Mesenteric fat pad (tissue), 1 donor: ENCODE data around the gene NDUFA13. TPM values are rescaled to one million over a fixed set of nuclear protein-coding genes. Genes with fewer than 3 reads are reported as not detected.

ENCODE experiments used
- DNase-seq: peaks from one replicate; pipeline ENCODE4 v3.0.0-alpha.2; 2020; ENCODE audit warnings: low spot score
- total RNA-seq: library from RNA; stranded (reverse); fragmentation: NEBNext Ultra II Directional; extraction: Animal tissue kit (Norgen Biotek cat#: 25700); gene quantifications from one replicate; pipeline ENCODE4 v1.2.1, GENCODE V29; 2021
- donor health status: DM: yes; HTN: yes; CAD: no.

The NDUFA13 gene
- total RNA-seq, 1 donor from 2014 or later, result 295 TPM

DNA sequence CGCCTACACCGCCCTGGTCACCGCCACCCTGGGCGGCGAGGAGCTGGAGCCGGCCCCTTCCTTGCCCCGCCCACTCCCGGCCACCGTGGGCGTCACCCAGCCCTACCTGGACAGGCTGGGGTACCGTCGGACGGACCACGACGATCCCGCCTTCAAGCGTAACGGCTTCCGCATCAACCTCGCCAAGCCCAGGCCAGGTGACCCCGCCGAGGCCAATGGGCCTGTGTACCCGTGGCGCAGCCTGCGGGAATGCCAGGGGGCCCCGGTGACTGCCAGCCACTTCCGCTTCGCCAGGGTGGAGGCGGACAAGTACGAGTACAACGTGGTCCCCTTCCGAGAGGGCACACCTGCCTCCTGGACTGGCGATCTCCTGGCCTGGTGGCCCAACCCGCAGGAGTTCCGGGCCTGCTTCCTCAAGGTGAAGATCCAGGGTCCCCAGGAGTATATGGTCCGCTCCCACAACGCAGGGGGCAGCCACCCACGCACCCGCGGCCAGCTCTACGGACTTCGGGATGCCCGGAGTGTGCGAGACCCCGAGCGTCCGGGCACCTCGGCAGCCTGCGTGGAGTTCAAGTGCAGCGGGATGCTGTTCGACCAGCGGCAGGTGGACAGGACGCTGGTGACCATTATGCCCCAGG, 29.0 kb downstream of the NDUFA13 start:
- no peak for DNase-seq

DNA sequence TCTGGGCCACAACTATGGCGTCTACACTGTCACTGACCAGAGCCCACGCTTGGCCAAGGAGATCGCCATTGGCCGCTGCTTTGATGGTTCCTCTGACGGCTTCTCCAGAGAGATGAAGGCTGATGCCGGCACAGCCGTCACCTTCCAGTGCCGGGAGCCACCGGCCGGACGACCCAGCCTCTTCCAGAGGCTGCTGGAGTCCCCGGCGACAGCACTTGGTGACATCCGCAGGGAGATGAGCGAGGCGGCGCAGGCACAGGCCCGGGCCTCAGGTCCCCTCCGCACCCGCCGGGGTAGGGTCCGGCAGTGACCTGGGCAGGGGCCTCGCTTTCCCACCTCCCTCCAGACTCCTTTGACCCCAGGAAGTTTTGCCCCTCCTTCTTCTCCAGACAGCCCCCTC, 29.7 kb downstream of the NDUFA13 start:
- no peak for DNase-seq

DNA sequence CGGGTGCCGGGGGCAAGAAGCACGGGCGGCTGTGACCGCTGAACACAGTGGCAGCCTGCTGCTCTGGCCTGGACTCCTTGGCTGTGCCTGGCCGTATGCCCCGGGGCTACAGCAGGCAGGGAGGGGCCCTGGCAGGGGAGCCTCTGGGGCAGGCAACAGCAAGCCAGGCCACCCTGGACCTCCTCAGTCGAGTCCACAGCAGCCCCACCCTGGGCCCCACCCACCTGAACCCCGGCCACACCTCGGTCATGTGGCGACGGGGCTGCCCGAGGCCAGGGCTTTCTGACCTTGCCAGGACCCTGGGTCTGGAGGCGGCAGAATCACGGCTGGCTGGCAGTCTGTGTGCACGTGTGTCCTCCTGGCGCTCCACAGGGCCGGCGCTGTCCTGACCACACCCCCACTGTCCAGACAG, 30.7 kb downstream of the NDUFA13 start:
- no peak for DNase-seq

DNA sequence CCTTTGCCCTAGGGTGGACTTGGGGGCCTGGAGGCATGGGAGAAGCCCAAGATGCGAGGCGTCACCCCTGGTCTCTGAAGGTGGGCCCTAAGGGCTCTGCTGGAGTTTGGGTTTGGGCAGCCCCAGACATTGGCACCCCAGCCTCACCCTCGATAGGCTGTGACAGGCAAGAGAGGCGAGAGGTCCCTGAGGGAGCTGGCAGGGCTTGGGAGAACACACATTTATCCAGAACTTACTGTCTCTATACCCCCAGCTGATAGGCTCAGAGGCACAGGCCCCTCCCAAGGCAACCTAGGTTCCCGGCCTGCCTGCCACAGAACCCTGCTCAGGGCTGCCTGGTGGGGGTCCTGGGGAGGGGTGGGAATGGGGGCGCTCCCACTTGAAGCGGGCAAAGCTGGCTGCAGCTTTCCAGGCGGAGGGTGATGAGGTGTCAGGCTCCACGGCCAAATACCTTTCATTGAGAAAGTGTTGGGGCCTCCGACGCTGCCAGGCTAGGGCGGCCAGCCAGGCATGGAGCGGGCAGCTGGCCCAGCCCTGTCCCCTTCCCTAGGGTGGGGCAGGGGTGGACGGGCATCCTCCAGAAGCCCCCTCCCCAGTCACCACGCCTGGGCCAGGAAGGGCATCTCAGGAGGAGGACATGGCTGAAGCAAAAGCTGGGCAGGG, 31.8 kb downstream of the NDUFA13 start:
- no peak for DNase-seq

DNA sequence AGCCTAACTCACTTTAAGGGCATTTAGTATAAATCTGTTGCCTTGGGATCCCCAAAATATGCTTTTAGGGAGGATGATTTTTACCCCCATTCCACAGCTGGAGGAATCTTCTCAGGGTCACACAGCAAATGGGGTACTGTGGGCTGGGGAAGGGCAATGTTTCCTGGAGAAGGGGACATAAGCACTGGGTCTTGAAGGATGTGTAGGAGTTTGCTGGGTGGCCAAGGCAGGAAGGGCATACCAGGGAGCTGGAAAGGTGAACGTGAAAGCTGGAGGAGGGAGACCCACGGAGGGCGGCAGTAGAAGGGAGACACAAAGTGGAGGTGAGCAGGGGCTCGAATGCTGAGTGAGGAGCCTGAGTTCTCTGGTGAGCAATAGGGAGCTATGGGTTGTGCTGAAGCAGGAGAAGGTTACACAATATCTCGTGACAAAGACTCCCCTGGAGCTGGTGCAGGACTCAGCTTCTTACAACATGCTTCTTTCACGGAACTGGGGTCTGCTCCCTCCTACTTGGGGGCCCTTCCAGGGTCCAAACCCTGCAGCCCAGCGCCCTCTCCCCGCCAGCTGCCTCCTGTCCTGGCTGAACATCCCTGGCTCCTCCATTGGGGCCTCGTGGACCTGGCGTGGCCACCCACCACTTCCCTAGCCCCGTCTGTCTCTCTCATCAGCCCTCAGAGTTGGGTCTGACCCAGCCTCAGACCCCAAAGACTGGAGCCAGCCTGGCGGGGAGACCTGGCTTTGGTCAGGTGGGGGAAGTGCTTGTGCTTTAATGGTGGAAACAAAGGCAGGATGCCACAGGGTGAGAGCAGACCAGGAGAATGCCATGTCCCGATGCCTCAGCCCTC, 33.1 kb downstream of the NDUFA13 start:
- DNase-seq, result no peak

DNA sequence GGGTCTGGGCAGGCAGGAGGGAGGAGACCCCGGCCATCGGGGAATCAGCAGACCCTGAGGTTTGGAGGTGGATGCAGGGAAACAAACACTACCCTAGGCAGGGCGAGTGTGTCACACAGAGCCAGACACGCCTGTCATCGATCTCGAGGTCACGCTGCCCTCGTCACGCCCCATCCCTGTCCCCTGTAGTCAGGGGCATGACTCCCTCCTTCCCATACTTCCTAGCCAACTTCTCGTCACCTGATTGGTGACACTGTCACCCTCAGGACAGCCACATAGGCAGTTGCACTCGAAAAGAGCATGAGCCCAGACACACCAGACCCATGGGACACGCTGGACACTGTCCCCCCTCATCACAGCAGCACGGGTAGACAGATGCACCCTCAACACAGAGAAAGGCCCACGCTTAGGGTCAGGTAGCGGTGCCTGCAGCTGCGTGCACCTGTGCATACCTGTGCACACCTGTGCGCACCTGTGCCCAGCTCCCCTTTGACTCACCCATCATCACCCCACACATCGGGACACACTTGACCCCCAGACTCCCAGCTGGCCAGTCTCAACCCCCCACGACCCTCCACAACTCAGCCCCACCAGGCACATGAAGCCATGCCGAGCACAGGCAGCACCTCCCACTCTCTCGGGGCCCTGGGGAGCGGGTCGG, 33.9 kb downstream of the NDUFA13 start:
- DNase-seq, result no peak

DNA sequence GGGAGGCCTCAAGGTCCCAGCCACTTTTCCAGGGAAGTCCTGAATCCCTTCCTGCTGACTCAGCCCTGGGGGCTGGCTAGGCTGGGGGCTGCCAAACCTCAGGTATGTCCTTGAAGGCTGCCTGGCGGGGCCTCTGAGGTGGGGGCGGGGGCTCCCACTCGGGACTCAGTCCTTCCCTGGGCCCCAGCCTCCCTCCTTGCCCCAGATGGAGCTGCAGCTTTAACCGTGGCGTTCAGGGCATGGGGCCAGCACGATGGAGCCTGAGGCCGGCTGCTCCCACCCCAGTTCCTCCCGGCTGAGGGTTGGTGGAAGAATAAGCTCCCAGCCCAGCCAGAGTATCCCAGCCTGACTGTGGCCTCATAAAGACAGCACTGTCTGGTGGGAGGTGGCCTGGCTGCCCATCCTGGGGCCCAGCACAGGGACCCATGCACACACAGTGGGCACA, 34.5 kb downstream of the NDUFA13 start:
- no peak for DNase-seq

DNA sequence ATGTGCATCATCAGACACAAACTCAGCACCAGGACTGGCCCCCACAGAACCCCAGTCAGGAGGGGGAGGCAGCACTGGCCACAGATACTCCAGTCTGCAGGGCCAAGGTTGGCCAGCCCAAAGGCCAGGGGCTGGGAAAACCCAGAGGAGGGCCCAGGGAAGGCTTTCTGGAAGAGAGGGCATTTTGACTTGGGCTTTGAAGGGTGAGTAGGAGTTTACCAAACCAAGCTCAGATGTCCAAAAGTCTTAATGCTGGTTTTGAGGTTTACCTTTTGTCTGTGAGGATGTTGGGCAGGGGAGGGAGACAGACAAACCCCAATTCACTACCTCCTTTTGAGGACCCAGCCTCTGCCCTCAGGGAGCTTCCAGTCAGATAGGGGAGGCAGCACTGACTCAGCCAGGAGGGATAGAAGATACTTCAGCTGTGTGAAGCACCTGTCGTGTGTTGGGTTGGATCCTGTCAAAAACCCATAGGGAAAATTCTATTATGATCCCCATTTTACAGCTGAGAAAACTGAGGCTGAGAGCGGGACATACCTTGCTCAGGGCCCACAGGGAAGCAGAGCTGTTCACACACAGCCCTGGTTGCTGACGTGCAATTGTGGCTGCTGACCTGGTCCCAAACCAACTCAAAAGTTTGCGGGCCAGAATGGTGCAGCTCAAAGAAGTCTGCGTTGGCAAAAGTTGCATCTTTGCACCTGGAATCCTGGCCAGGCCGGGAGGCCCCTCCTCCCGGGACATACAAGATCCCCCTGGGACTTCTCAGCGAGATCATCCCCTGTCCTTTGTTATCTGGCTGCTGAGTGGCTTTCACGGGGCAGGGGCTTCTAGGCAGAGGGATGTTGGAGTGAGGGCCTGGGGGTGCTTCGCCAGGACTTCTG, 35.2 kb downstream of the NDUFA13 start:
- DNase-seq, result no peak

DNA sequence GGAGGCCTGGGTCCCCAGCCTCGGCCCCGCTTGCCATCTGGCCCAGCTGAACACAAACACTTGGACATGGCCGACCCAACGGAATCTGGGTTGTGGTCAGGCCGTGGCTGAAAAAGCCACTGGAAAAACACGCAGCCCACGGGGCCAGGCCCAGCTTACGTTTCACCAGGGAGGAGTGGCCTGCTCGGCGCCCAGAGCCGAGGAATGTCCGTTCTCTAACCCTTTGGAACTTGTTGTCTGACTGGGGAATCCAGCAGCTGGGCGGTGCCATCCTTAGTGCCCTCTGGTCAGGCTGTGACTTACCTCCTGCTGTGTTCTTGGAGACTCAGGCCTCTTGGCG, 35.8 kb downstream of the NDUFA13 start:
- DNase-seq, result no peak

DNA sequence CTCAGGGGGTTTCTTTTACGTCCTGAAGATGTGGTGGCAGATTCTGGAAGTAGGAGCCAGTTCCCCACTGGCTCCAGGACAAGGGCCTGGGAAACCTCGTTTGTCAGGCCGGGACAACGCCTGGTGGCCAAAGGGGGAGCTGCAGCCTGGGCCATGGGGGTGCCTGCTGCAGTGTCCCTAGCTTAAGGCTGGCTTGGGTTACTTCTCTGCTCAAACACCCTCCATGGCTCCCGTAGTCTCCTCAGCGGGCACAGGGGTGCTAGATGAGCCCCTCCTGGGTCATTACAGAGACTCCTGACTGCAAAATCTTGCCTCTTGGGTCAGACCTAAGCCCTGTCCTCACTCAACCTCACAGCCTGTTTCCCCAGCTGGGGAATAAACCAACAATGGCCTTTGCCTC, 36.8 kb downstream of the NDUFA13 start:
- DNase-seq, result no peak

DNA sequence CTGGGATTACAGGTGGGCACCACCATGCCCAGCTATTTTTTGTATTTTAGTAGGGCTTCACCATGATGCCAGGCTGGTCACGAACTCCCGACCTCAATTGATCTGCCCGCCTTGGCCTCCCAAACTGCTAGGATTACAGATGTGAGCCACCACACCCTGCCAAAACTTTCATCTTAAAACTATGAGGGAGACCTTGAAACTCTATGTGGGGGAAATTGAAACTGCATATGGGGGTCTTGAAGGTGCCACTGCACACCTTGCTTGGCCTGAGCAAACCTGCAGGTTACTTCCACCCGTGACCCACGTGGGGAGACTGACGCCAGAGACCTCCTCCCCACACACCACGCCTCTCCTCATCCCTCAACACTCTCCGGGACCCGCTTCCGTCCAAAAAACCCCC, 37.6 kb downstream of the NDUFA13 start:
- no peak for DNase-seq

DNA sequence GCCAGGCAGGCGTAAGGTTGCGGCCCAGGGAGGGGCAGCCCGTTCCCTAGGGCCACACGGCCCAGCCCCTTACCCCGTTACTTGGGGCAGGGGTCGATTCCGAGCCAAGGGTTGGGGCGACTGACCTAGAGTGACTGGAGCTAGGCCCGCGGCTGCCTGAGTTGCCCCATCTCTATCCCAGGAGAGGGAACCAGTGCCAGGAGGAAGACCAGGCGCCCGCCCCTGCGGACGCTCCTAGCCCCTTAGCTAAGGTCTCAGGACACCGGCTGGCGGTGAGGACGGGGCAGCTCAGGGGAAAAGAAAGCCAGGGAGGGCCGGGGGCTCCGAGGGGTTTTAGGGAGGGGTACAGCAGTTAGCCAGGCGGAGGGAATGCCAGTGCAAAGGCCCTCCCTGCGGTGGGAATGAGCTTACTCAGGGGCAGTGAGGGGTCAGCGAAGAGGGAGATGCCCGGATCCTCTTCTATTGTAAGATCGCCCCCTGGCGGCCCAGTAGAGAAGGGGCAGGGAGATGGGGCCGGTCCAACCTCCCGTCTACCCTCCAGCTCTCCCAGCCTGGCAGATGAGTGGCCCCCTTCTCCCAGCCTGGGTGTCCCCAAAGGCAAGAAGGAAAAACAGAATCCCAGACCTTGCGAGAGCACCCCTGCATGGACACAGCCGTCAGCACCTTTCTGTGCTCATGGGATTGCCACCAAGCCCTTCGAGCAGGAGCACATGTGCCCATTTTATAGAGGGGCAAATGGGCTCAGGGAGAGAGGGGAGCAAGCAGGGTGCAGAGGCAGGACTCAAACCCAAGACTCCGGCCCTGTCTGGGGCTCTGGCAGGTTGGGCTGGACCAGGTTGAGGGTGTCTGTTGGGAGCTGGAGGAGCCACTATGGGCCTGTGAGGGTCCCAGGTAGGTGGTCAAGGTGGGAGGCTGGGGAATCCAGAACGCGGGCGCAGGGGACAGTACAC, 38.3 kb downstream of the NDUFA13 start:
- no peak for DNase-seq

DNA sequence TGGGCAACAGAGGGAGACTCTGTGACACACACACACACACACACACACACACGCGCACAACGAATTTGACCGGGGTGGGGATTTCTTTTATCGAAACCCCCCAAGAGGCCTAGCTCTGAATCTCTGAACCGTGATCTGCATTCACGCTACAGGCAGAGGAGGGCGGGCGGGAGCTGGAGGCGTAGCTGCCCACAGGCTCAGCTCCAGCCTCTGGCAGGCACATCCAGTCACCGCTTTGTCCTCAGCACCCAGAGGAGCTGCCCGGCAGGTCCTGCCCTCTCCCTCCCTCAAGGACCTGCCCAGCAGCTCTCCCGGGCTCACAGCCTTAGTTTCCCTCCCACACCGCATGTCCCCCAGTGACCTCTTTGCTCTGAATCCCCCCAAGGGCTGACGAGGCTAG, 42.0 kb downstream of the NDUFA13 start:
- no peak for DNase-seq

DNA sequence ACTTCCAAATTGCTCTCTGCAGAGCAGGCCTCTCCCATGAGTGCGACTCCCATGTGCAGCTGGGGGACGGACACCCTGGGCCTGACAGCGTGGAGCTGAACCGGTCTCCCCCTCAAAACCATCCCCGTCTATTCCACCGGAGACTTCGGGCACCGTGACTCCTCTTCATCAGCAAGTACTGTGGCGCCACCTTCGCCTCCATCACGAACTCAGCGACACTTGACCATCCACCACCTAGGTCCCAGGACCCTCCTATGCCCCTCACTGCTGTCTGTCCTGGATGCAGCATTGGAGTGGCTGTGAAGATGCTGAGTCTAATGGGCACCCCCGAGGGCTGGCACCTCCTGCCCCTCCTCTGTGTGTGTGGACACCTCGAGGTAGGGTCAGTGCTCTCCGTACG, 42.6 kb downstream of the NDUFA13 start:
- no peak for DNase-seq

DNA sequence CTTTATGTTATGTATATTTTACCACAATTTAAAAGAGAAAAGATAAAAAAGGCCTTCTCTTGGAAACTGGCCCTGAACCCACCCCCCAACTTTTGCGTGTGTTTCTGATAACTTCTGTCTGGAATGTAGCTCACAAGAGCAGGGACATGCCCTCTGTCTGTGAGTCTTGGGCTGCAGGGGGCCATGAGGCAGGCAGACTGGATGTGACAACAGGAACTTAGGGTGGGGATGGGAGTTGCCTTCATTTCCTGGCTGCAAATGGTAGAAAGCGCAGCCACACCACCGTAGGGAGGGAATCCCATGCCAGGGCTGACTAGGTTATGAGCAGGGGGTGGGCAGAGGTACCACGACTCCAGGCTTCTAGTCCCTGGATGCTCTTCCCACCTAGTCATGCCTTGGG, 43.9 kb downstream of the NDUFA13 start:
- DNase-seq, result no peak

DNA sequence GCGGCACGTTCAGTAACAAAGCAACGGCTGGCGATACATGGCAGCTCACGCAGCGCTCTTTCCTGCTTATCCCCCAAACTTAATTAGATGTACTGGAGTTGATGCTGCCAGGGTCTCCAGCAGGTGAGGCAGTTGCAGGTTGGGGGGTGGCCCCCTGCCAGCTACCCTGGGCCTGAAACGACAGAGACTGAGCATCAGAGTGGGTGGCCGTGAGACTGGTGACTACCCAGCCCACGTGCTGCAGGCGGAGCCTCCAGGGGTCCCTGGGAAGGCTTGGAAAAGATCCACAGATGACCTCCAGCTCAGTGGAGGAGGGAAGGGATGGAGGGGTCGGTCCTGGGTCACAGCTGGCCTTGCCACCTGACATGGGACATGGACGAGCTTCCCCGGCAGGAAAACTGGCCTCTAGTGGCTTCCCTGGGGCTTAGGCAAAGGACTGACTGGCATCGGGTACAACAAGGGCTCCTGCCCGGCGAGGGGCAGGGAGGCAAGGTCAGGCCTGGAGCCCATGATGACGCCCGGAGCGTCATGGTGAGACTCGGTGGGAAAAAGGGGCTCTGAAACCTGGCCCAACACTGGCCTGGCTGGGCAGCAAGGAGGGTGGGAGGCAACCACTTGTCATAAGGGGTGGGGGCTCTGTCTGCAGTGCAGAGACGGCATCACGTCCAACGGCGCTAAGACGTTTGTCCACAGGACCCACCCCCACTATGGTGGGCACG, 46.1 kb downstream of the NDUFA13 start:
- no peak for DNase-seq

DNA sequence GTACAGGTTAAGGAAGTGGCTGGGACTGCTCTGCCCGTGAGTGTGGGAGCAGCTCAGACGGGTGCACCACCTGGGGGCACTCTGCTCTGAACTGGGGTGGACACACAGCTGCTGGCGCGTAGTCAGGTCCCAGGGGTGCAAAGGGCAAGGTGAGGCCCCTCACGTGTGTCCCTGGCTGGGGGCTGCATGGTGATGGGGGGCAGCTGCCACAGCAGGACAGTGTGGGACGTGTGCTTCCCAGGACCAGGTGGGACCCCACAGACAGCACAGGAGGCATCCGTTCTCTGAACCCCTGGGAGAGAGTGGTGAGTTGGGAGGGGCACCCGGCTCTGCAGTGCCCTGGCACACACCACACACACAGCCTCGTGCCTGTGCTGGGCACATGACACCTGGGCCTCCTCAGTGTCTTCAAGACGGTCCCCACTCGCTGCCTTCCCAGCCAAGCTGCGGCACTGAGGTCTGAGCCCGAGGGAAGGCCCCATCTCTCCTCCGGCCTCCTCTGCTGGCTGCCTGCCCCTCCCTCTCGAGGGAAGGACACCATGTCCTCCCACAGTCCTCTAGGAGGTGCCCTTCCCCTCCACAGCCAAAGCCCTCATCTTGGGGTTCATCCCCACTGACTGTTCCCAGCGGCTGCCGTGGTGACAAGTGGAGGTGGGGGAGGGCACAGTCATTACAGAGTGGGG, 46.8 kb downstream of the NDUFA13 start:
- no peak for DNase-seq

DNA sequence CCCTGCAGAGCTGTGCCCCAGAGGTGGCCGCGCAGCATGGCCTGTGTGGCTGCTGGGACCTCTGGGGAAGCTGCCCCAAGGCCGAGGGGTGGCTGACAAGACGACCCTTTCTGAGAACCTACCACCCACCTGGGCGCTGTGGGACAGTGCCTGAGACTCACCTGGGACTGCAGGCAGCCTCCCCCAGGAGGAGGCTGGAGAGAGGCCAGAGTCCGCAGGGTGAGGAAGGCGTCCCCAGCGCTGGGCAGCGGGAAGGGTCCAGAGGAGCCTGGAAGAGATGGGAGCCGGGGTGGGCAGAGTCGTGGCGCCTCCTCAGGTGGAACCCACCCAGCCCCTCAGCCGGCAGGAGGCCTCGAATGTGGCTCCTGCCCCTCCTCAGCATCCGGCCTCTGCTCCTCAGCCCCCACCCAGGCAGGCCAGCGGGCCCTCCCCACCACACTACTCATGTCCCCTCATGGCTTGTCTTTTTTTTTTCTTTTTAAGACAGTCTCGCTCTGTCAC, 47.4 kb downstream of the NDUFA13 start:
- no peak for DNase-seq
